Measurements from ENCODE around the gene UGT1A5.

- TF ChIP-seq CTCF (IDR thresholded peaks at IDR 0.05): no peak
- no peak for TF ChIP-seq POLR2A (IDR thresholded peaks at IDR 0.05)
Observed at GRCh38 chr2:233740870-233741269, 28.2 kb downstream of the UGT1A5 start.

All from suprapubic skin (tissue), 3 donors.